ENCODE measurements around the gene PSMC4. TPM values are rescaled to one million over a fixed set of nuclear protein-coding genes. Genes with fewer than 3 reads are reported as not detected.

Gene PSMC4
- total RNA-seq, 1 donor from 2014 or later, result 111 TPM

GRCh38 chr19:39927076-39927475 lies 43.9 kb upstream of the PSMC4 start:
- H3K36me3 Mint-ChIP-seq (ENCODE audit: unreplicated experiment), result no peaks in the 10 kb centered on the region
- H3K9me3 Mint-ChIP-seq (ENCODE audit: unreplicated experiment), result peaks cover 2% of the 10 kb centered on the region
- H3K4me3 Mint-ChIP-seq (ENCODE audit: unreplicated experiment), result no peak overlapping the region
- no peak for DNase-seq
- TF ChIP-seq, protein P1, sequence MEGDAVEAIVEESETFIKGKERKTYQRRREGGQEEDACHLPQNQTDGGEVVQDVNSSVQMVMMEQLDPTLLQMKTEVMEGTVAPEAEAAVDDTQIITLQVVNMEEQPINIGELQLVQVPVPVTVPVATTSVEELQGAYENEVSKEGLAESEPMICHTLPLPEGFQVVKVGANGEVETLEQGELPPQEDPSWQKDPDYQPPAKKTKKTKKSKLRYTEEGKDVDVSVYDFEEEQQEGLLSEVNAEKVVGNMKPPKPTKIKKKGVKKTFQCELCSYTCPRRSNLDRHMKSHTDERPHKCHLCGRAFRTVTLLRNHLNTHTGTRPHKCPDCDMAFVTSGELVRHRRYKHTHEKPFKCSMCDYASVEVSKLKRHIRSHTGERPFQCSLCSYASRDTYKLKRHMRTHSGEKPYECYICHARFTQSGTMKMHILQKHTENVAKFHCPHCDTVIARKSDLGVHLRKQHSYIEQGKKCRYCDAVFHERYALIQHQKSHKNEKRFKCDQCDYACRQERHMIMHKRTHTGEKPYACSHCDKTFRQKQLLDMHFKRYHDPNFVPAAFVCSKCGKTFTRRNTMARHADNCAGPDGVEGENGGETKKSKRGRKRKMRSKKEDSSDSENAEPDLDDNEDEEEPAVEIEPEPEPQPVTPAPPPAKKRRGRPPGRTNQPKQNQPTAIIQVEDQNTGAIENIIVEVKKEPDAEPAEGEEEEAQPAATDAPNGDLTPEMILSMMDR (IDR thresholded peaks at IDR 0.05; ENCODE audit: partially characterized antibody, unreplicated experiment), result no peak
- no peaks in the 10 kb centered on the region for H3K27me3 Mint-ChIP-seq (ENCODE audit: unreplicated experiment)
- no peak overlapping the region for H3K27ac Mint-ChIP-seq (ENCODE audit: unreplicated experiment)
- H3K4me1 Mint-ChIP-seq (ENCODE audit: low read depth, unreplicated experiment), result no peaks in the 10 kb centered on the region

GRCh38 chr19:39927524-39928356 lies 43.2 kb upstream of the PSMC4 start:
- Mint-ChIP-seq H3K27ac (ENCODE audit: unreplicated experiment) (no peak overlapping the region), H3K9me3 (ENCODE audit: unreplicated experiment) (peaks cover 2% of the 10 kb centered on the region), H3K36me3 (ENCODE audit: unreplicated experiment) (no peaks in the 10 kb centered on the region), H3K4me3 (ENCODE audit: unreplicated experiment) (no peak overlapping the region), H3K4me1 (ENCODE audit: low read depth, unreplicated experiment) (no peaks in the 10 kb centered on the region), H3K27me3 (ENCODE audit: unreplicated experiment) (no peaks in the 10 kb centered on the region)
- DNase-seq, result no peak
- TF ChIP-seq, protein P1 (IDR thresholded peaks at IDR 0.05; ENCODE audit: partially characterized antibody, unreplicated experiment), result no peak

GRCh38 chr19:39928357-39928725 lies 42.6 kb upstream of the PSMC4 start:
- TF ChIP-seq, protein P1 (IDR thresholded peaks at IDR 0.05; ENCODE audit: partially characterized antibody, unreplicated experiment), result no peak
- no peaks in the 10 kb centered on the region for H3K36me3 Mint-ChIP-seq (ENCODE audit: unreplicated experiment)
- H3K4me1 Mint-ChIP-seq (ENCODE audit: low read depth, unreplicated experiment), result no peaks in the 10 kb centered on the region
- peaks cover 2% of the 10 kb centered on the region for H3K9me3 Mint-ChIP-seq (ENCODE audit: unreplicated experiment)
- no peaks in the 10 kb centered on the region for H3K27me3 Mint-ChIP-seq (ENCODE audit: unreplicated experiment)
- DNase-seq, result no peak
- H3K4me3 Mint-ChIP-seq (ENCODE audit: unreplicated experiment), result no peak overlapping the region
- H3K27ac Mint-ChIP-seq (ENCODE audit: unreplicated experiment), result no peak overlapping the region

- no peaks in the 10 kb centered on the region for H3K36me3 Mint-ChIP-seq (ENCODE audit: unreplicated experiment)
- no peak overlapping the region for H3K27ac Mint-ChIP-seq (ENCODE audit: unreplicated experiment)
- H3K4me1 Mint-ChIP-seq (ENCODE audit: low read depth, unreplicated experiment), result no peaks in the 10 kb centered on the region
These were observed 41.2 kb upstream of the PSMC4 start for GRCh38 chr19:39929750-39930149.

More at GRCh38 chr19:39929750-39930149, 41.2 kb upstream of the PSMC4 start:
- no peak overlapping the region for H3K4me3 Mint-ChIP-seq (ENCODE audit: unreplicated experiment)
- no peak for DNase-seq
- TF ChIP-seq, protein P1 (IDR thresholded peaks at IDR 0.05; ENCODE audit: partially characterized antibody, unreplicated experiment), result no peak
- peaks cover 2% of the 10 kb centered on the region for H3K9me3 Mint-ChIP-seq (ENCODE audit: unreplicated experiment)
- no peaks in the 10 kb centered on the region for H3K27me3 Mint-ChIP-seq (ENCODE audit: unreplicated experiment)

Measured in glutamatergic neuron (in vitro differentiated cells).